Prostate gland (tissue), 2 donors: ENCODE measurements around the gene KRTAP25-1. TPM values are rescaled to one million over a fixed set of nuclear protein-coding genes. Genes with fewer than 3 reads are reported as not detected.

Source experiments
- DNase-seq: peaks from one replicate; pipeline ENCODE4 v3.0.0-alpha.2; 2019; ENCODE audit warnings: low spot score
- H3K27ac ChIP-seq, 2 donors: fragments of 200-600 bp; sonication (generic); 2 replicates each; pipeline ENCODE4 v1.5.1; 2017 to 2019
- H3K27me3 ChIP-seq: fragments of 200-600 bp; sonication (generic); replicated peaks from 2 replicates; pipeline ENCODE4 v1.5.1; 2019; ENCODE audit not compliant: insufficient read depth
- H3K36me3 ChIP-seq, 2 donors: fragments of 200-600 bp; sonication (generic); 1 replicate in 1 of 2; 2 replicates in 1 of 2; pipeline versions ENCODE4 v1.5.1 to v1.8.1; 2017 to 2019
- H3K4me1 ChIP-seq: fragments of 200-600 bp; sonication (generic); replicated peaks from 2 replicates; pipeline ENCODE4 v1.5.1; 2019
- H3K4me3 ChIP-seq, 2 donors: fragments of 200-600 bp; sonication (generic); 2 replicates each; pipeline ENCODE4 v1.5.1; 2017 to 2019
- H3K9me3 ChIP-seq: fragments of 200-600 bp; sonication (generic); 2 replicates; pipeline ENCODE4 v1.5.1; 2017
- CTCF ChIP-seq, 4 experiments: fragments of 200-600 bp in 2 of 4; fragments of 450-650 bp in 2 of 4; sonication (generic) in 2 of 4; IDR thresholded peaks; 1 replicate in 3 of 4; 2 replicates in 1 of 4; pipeline ENCODE4 v1.5.1; 2016 to 2019; ENCODE audit warnings: antibody characterized with exemption in 4 of 4, mild to moderate bottlenecking in 2 of 4, moderate library complexity in 2 of 4
- POLR2A ChIP-seq: fragments of 450-650 bp; IDR thresholded peaks from one replicate; pipeline ENCODE4 v1.6.1; 2016; ENCODE audit warnings: antibody characterized with exemption, mild to moderate bottlenecking
- POLR2AphosphoS5 ChIP-seq: sonication (generic); formaldehyde crosslinking; IDR thresholded peaks from one replicate; pipeline ENCODE4 v1.6.1; 2017; ENCODE audit warnings: antibody characterized with exemption
- WGBS: methylation state at CpG from one replicate; pipeline ENCODE4 v1.1.5; 2018; 5-methylcytosine and 5-hydroxymethylcytosine counted together
- intact Hi-C: fragments of 100-400 bp; cut with DNase I; formaldehyde crosslinking; loops from one replicate; pipeline ENCODE4 v1.14.2; 2022
- total RNA-seq, 2 donors: library from RNA; depleted of rRNA; stranded (reverse); fragments of >200 nt; gene quantifications; one replicate each; pipeline ENCODE4 v1.1.0, GENCODE V29; 2016

KRTAP25-1 gene
- total RNA-seq, 2 donors from 2014 or later = not detected

GRCh38 chr21:30245061-30245460, 44.3 kb downstream of the KRTAP25-1 start:
- no peaks in the 10 kb centered on the region for H3K9me3 ChIP-seq
- intact Hi-C loops = no loop called here
- H3K4me1 ChIP-seq = no peaks in the 10 kb centered on the region
- no peak overlapping the region for H3K27ac ChIP-seq
- DNase-seq = no peak
- TF ChIP-seq POLR2AphosphoS5 = no peak
- no peak for TF ChIP-seq POLR2A
- TF ChIP-seq CTCF (IDR thresholded peaks at IDR 0.05) = no peak
- H3K4me3 ChIP-seq = no peak overlapping the region
- no peaks in the 10 kb centered on the region for H3K36me3 ChIP-seq
- no peaks in the 10 kb centered on the region for H3K27me3 ChIP-seq

- H3K27me3 ChIP-seq = no peaks in the 10 kb centered on the region
- intact Hi-C loops = no loop called here
- no peak for TF ChIP-seq POLR2A
- no peak for TF ChIP-seq CTCF (IDR thresholded peaks at IDR 0.05)
- H3K9me3 ChIP-seq = no peaks in the 10 kb centered on the region
- no peak overlapping the region for H3K27ac ChIP-seq
- no peaks in the 10 kb centered on the region for H3K4me1 ChIP-seq
- no peak overlapping the region for H3K4me3 ChIP-seq
- no peaks in the 10 kb centered on the region for H3K36me3 ChIP-seq
- DNase-seq = no peak
Measured at GRCh38 chr21:30243691-30244090, 45.6 kb downstream of the KRTAP25-1 start.

GRCh38 chr21:30240661-30241060, 48.7 kb downstream of the KRTAP25-1 start:
- TF ChIP-seq CTCF (IDR thresholded peaks at IDR 0.05) (no peak), POLR2A (no peak), POLR2AphosphoS5 (no peak)
- Histone ChIP-seq H3K36me3 (no peaks in the 10 kb centered on the region), H3K4me3 (no peak overlapping the region), H3K27me3 (no peaks in the 10 kb centered on the region), H3K4me1 (no peaks in the 10 kb centered on the region), H3K27ac (no peak overlapping the region), H3K9me3 (no peaks in the 10 kb centered on the region)
- intact Hi-C loops = no loop called here
- no peak for DNase-seq
- WGBS = 56% methylated on average over 3 of the region's 3 CpGs

Other genes starting within 250 kb of the KRTAP25-1 start
- not detected for gene CLDN17, start 122.7 kb downstream of the KRTAP25-1 start, total RNA-seq
- 10 to 100 TPM in 1 of 2 donors, 1 to 10 TPM in 1; 6.9 to 16.7 TPM for gene CLDN8, start 73.4 kb downstream of the KRTAP25-1 start, total RNA-seq
- gene KRTAP24-1, start 6.6 kb downstream of the KRTAP25-1 start, total RNA-seq = not detected
- gene KRTAP26-1, start 30.8 kb upstream of the KRTAP25-1 start, total RNA-seq = not detected
- not detected for gene KRTAP27-1, start 48.2 kb upstream of the KRTAP25-1 start, total RNA-seq
- not detected for gene KRTAP23-1, start 59.1 kb upstream of the KRTAP25-1 start, total RNA-seq
- not detected for gene KRTAP13-2, start 82.8 kb upstream of the KRTAP25-1 start, total RNA-seq
- not detected for gene KRTAP13-1, start 106.5 kb upstream of the KRTAP25-1 start, total RNA-seq
- not detected for gene KRTAP13-3, start 136.4 kb upstream of the KRTAP25-1 start, total RNA-seq
- not detected for gene KRTAP13-4, start 140.7 kb upstream of the KRTAP25-1 start, total RNA-seq
- gene KRTAP15-1, start 150.8 kb upstream of the KRTAP25-1 start, total RNA-seq = not detected
- not detected for gene KRTAP19-1, start 190.9 kb upstream of the KRTAP25-1 start, total RNA-seq
- gene KRTAP19-2, start 197.9 kb upstream of the KRTAP25-1 start, total RNA-seq = not detected
- gene KRTAP19-3, start 202.5 kb upstream of the KRTAP25-1 start, total RNA-seq = not detected
- not detected for gene KRTAP19-4, start 207.7 kb upstream of the KRTAP25-1 start, total RNA-seq
- not detected for gene KRTAP19-5, start 212.6 kb upstream of the KRTAP25-1 start, total RNA-seq